B cell (primary cell): ENCODE results near the gene NUDCD3. TPM values are rescaled to one million over a fixed set of nuclear protein-coding genes. Genes with fewer than 3 reads are reported as not detected.

ENCODE experiments used
- ATAC-seq: fragments of 200-7000 bp; cut with Tn5 transposase; one replicate; pipeline ENCODE4 v1.10.0; 2021; ENCODE audit warnings: low read depth, mild to moderate bottlenecking, moderate number of reproducible peaks, moderate library complexity
- CTCF ChIA-PET: fragments of 350-600 bp; sonication (Branson Sonifier 250); formaldehyde crosslinking; loops from one replicate; lab custom pipeline; 2021; ENCODE audit warnings: antibody characterized with exemption, inconsistent platforms; lab: Charles Lee
- POLR2A ChIA-PET: fragments of 350-600 bp; sonication (Branson Sonifier 250); formaldehyde crosslinking; loops from one replicate; lab custom pipeline; 2021; ENCODE audit warnings: antibody characterized with exemption; lab: Charles Lee
- DNase-seq: peaks from one replicate; pipeline ENCODE4 v3.0.0; 2013
- H2AFZ ChIP-seq: 2 replicates; pipeline ENCODE4 v1.6.1; 2012; ENCODE audit warnings: mild to moderate bottlenecking, low read depth, low read length; ENCODE audit not compliant: insufficient read depth, poor library complexity, severe bottlenecking
- H3K27ac ChIP-seq, 2 donors: 1 replicate in 1 of 2; 2 replicates in 1 of 2; pipeline ENCODE4 v1.5.1; 2012 to 2013; ENCODE audit warnings: low read length in 2 of 2, mild to moderate bottlenecking in 2 of 2, moderate library complexity in 1 of 2
- H3K27me3 ChIP-seq, 4 experiments: fragments of 200-600 bp in 1 of 4; sonication (generic) in 1 of 4; replicated peaks in 1 of 4; 1 replicate in 2 of 4; 2 replicates in 2 of 4; pipeline versions ENCODE4 v1.6.1 to v1.7.0; 2013 to 2016; ENCODE audit warnings: low read length in 3 of 4, mild to moderate bottlenecking in 2 of 4, mixed read lengths in 1 of 4, moderate library complexity in 1 of 4; ENCODE audit not compliant: insufficient read depth in 4 of 4, control insufficient read depth in 3 of 4; ENCODE audit errors: control extremely low read depth in 1 of 4
- H3K36me3 ChIP-seq, 2 experiments: replicated peaks in 1 of 2; 1 replicate in 1 of 2; 2 replicates in 1 of 2; pipeline versions ENCODE4 v1.6.1 to v1.7.1; 2013; ENCODE audit warnings: low read length in 1 of 2; ENCODE audit not compliant: insufficient read depth in 2 of 2, control insufficient read depth in 1 of 2; ENCODE audit errors: control extremely low read depth in 1 of 2, extremely low read depth in 1 of 2
- H3K4me1 ChIP-seq, 2 donors: fragments of 200-600 bp in 1 of 2; sonication (generic) in 1 of 2; 1 replicate in 1 of 2; 2 replicates in 1 of 2; pipeline versions ENCODE4 v1.5.1 to v1.6.1; 2013 to 2017; ENCODE audit warnings: low read length in 2 of 2; ENCODE audit not compliant: control insufficient read depth in 2 of 2, insufficient read depth in 2 of 2
- H3K4me2 ChIP-seq: replicated peaks from 2 replicates; pipeline ENCODE3; 2012; ENCODE audit warnings: mild to moderate bottlenecking, low read depth, low read length; ENCODE audit not compliant: poor library complexity, severe bottlenecking
- H3K4me3 ChIP-seq, 5 experiments: fragments of 200-600 bp in 1 of 5; sonication (generic) in 1 of 5; 1 replicate in 3 of 5; 2 replicates in 2 of 5; pipeline versions ENCODE4 v1.5.1 to v1.7.0; 2011 to 2016; ENCODE audit warnings: low read length in 4 of 5, mild to moderate bottlenecking in 4 of 5, low read depth in 2 of 5, control low read depth in 1 of 5, moderate library complexity in 1 of 5; ENCODE audit not compliant: insufficient read depth in 1 of 5; ENCODE audit errors: control extremely low read depth in 1 of 5, extremely low read depth in 1 of 5
- H3K79me2 ChIP-seq: fragments of 200-600 bp; sonication (generic); one replicate; pipeline ENCODE4 v1.6.0; 2016; ENCODE audit warnings: low read length; ENCODE audit not compliant: control insufficient read depth, insufficient read depth
- H3K9ac ChIP-seq: fragments of 200-600 bp; sonication (generic); 2 replicates; pipeline ENCODE4 v1.6.1; 2017; ENCODE audit warnings: mild to moderate bottlenecking, low read length, moderate library complexity
- H3K9me3 ChIP-seq, 3 donors: one replicate each; pipeline versions ENCODE4 v1.6.1 to v1.7.1; 2013; ENCODE audit warnings: low read length in 2 of 3; ENCODE audit not compliant: control insufficient read depth in 2 of 3, insufficient read depth in 1 of 3; ENCODE audit errors: control extremely low read depth in 1 of 3
- H4K20me1 ChIP-seq: 2 replicates; pipeline ENCODE4 v1.6.0; 2012; ENCODE audit warnings: mild to moderate bottlenecking, low read length; ENCODE audit not compliant: insufficient read depth, control insufficient read depth, poor library complexity, severe bottlenecking
- H3K27ac Mint-ChIP-seq: one replicate; pipeline ENCODE4 v1.8.0; 2021; ENCODE audit warnings: mixed read lengths
- H3K27me3 Mint-ChIP-seq: one replicate; pipeline ENCODE4 v1.8.0; 2021; ENCODE audit warnings: mixed read lengths
- H3K4me1 Mint-ChIP-seq: one replicate; pipeline ENCODE4 v1.8.0; 2021; ENCODE audit warnings: mixed read lengths
- H3K4me3 Mint-ChIP-seq: one replicate; pipeline ENCODE4 v1.8.0; 2021; ENCODE audit warnings: mixed read lengths
- H3K9me3 Mint-ChIP-seq: one replicate; pipeline ENCODE4 v1.8.0; 2022; ENCODE audit warnings: mixed read lengths; ENCODE audit not compliant: insufficient read depth
- CTCF ChIP-seq: fragments of 200-600 bp; IDR thresholded peaks from one replicate; pipeline ENCODE4 v1.8.0; 2022; ENCODE audit warnings: antibody characterized with exemption, mild to moderate bottlenecking
- EZH2 ChIP-seq: IDR thresholded peaks from 2 replicates; pipeline ENCODE4 v1.6.1; 2012; ENCODE audit warnings: borderline replicate concordance, low read depth, mild to moderate bottlenecking, moderate library complexity, low read length; ENCODE audit not compliant: insufficient read depth, poor library complexity, severe bottlenecking
- WGBS: methylation state at CpG from one replicate; pipeline ENCODE4 v1.1.5; 2013; ENCODE audit warnings: missing lambda C conversion rate; ENCODE audit not compliant: insufficient coverage; 5-methylcytosine and 5-hydroxymethylcytosine counted together
- intact Hi-C: fragments of 100-400 bp; cut with micrococcal nuclease; formaldehyde crosslinking; loops from one replicate; pipeline ENCODE4 v1.10.0; 2022
- polyA plus RNA-seq: library from polyadenylated mRNA; depleted of rRNA; stranded (reverse); fragments of >200 nt; gene quantifications from 2 replicates; pipeline ENCODE4 v1.2.3, GENCODE V29; 2012
- total RNA-seq, 2 donors: library from RNA; stranded (reverse); fragments of 120-200 nt in 1 of 2; gene quantifications; 1 replicate in 1 of 2; 2 replicates in 1 of 2; pipeline versions ENCODE4 v1.2.3 to v1.2.4, GENCODE V29; 2013 to 2022

Gene NUDCD3
- total and polyA plus RNA-seq, 2 donors (not counting 1 experiment from before 2014, with no cell fraction given) = 29.8 to 101 TPM

DNA sequence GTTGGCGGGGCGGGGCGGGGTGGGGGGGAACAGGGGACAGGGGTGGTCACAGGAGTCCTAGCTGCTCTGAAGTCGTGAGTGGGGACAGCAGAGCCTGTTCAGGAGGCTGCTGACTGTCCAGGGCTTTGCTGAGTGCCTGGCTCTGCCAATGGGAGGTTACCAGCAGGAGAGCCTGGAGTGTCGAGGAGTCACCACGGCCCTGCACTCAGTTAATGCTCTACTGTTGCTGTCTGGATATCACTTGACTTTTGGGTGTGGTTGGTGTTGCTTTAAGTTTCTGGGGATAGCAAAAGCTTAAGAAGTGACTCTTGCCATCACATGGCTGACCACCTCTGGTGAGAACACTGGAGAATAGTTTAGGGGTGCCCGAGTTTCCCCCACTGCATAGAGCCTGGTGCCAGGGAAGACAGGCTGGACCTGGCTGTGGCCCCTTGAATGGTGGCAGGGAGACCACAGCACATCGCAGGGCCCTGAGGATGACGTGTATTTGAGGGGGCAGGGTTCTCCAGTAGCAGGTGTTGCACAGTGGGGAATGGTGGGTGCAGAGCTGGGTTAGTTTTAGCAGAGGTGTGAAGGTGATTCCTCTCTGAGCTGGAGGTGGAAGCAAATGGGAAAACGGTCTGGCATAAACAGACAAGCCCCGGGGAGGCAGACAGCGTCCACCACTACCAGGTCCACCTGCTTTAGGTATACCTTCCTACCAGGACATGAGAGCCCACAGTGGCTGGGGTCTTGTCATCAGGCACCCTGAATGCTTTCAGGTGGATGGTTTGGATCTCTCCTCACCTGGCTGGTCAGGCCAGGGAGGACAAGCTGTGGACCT lies 110.9 kb downstream of the NUDCD3 start:
- Mint-ChIP-seq H3K4me1 (peaks cover 11% of the 10 kb centered on the region), H3K27ac (no peak overlapping the region), H3K4me3 (no peak overlapping the region), H3K27me3 (no peaks in the 10 kb centered on the region), H3K9me3 (no peaks in the 10 kb centered on the region)
- ChIA-PET POLR2A (no interaction called here), CTCF (no interaction called here)
- Histone ChIP-seq H3K9me3 (no peaks in the 10 kb centered on the region), H2AFZ (no peak overlapping the region), H3K4me1 (peaks cover 5 to 11% of the 10 kb centered on the region in 2 donors), H3K27me3 (no peaks in the 10 kb centered on the region), H4K20me1 (no peaks in the 10 kb centered on the region), H3K36me3 (peaks cover 0 to 12% of the 10 kb centered on the region in 2 experiments), H3K4me3 (no peak overlapping the region), H3K79me2 (no peaks in the 10 kb centered on the region), H3K4me2 (no peak overlapping the region), H3K27ac (no peak overlapping the region), H3K9ac (no peak overlapping the region)
- intact Hi-C loops = no loop called here
- ATAC-seq (no peak), DNase-seq (no peak)
- WGBS = 87% methylated on average over 9 of the region's 12 CpGs
- TF ChIP-seq EZH2 = no peak

GRCh38 chr7:44378744-44379143 lies 111.7 kb downstream of the NUDCD3 start:
- no peak for TF ChIP-seq CTCF
- H3K4me3 Mint-ChIP-seq = no peak overlapping the region
- peaks cover 11% of the 10 kb centered on the region for H3K4me1 Mint-ChIP-seq
- WGBS = 100% methylated on average over 1 of the region's 3 CpGs
- no peaks in the 10 kb centered on the region for H3K9me3 ChIP-seq
- no peak for DNase-seq
- no peak for ATAC-seq
- peaks cover 5 to 11% of the 10 kb centered on the region in 2 donors for H3K4me1 ChIP-seq
- POLR2A ChIA-PET = no interaction called here
- H3K9ac ChIP-seq = no peak overlapping the region
- H3K4me3 ChIP-seq = no peak overlapping the region
- H3K36me3 ChIP-seq = peaks cover 0 to 4% of the 10 kb centered on the region in 2 experiments
- no peaks in the 10 kb centered on the region for H3K27me3 ChIP-seq
- CTCF ChIA-PET = interaction anchor here (0.8 kb wide), 1 partner anchor 187 kb away, joined by 3 read pairs; no protein-coding TSS in a partner anchor
- no peak overlapping the region for H2AFZ ChIP-seq
- no peaks in the 10 kb centered on the region for H3K79me2 ChIP-seq
- intact Hi-C loops = no loop called here
- H3K27ac ChIP-seq = no peak overlapping the region
- H3K4me2 ChIP-seq = no peak overlapping the region
- no peak overlapping the region for H3K27ac Mint-ChIP-seq
- H3K27me3 Mint-ChIP-seq = no peaks in the 10 kb centered on the region
- H4K20me1 ChIP-seq = no peaks in the 10 kb centered on the region
- H3K9me3 Mint-ChIP-seq = no peaks in the 10 kb centered on the region
